Measurements from ENCODE around the gene PTBP3.

PTBP3 gene

DNA sequence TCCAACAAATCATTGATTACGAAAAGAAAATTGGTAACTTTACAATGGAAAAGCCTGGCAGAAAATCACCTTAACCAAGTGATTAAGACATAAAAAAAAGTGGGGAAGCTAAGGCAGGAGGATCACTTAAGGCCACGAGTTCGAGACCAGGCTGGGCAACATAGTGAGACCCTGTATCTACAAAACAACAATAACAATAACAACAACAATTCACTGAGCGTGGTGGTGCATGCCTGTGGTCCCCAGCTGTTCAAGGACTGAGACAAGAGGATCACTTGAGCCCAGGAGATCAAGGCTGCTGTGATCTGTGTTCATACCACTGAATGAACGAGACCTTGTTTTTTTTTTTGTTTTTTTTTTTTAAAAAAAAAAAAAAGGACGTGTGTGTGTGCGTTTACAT lies 21.3 kb downstream of the PTBP3 start:
- FAIRE-seq, result no peak
- TF ChIP-seq POLR2AphosphoS5 (IDR thresholded peaks at IDR 0.05; ENCODE audit: low read depth, low read length) (no peak), TAF1 (IDR thresholded peaks at IDR 0.05; ENCODE audit: low read depth, low read length) (no peak), POLR2A (IDR thresholded peaks at IDR 0.05; ENCODE audit: low read depth, low read length) (no peak), PAX5 (IDR thresholded peaks at IDR 0.05; ENCODE audit: insufficient read depth, low read length, severe bottlenecking) (no peak), POU2F2 (IDR thresholded peaks at IDR 0.05; ENCODE audit: low read depth, low read length) (no peak), SPI1 (IDR thresholded peaks at IDR 0.05; ENCODE audit: low read depth, low read length) (no peak)
- DNase-seq (ENCODE audit: insufficient read length, low spot score), result no peak

DNA sequence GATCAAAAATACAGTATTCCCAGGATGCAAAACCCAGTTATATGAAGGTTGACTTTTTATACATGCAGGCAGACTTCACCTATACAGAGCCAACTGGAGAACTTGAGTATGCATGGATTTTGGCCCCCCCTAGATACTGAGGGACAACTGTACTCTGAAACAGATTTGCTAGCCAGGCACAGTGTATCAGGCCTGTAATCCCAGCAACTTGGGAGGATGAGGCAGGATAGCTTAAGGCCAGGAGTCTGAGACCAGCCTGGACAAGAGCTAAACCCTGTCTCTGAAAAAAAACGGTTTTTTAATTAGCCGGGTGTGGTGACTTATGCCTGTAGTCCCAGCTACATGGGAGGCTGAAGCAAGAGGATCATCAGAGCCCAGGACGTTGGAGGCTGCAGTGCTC lies 21.9 kb downstream of the PTBP3 start:
- no peak for TF ChIP-seq POU2F2 (IDR thresholded peaks at IDR 0.05; ENCODE audit: low read depth, low read length)
- no peak for TF ChIP-seq TAF1 (IDR thresholded peaks at IDR 0.05; ENCODE audit: low read depth, low read length)
- no peak for TF ChIP-seq POLR2AphosphoS5 (IDR thresholded peaks at IDR 0.05; ENCODE audit: low read depth, low read length)
- no peak for TF ChIP-seq POLR2A (IDR thresholded peaks at IDR 0.05; ENCODE audit: low read depth, low read length)
- TF ChIP-seq SPI1 (IDR thresholded peaks at IDR 0.05; ENCODE audit: low read depth, low read length), result no peak
- no peak for TF ChIP-seq PAX5 (IDR thresholded peaks at IDR 0.05; ENCODE audit: insufficient read depth, low read length, severe bottlenecking)
- DNase-seq (ENCODE audit: insufficient read length, low spot score), result no peak
- FAIRE-seq, result peak; percentile 38

DNA sequence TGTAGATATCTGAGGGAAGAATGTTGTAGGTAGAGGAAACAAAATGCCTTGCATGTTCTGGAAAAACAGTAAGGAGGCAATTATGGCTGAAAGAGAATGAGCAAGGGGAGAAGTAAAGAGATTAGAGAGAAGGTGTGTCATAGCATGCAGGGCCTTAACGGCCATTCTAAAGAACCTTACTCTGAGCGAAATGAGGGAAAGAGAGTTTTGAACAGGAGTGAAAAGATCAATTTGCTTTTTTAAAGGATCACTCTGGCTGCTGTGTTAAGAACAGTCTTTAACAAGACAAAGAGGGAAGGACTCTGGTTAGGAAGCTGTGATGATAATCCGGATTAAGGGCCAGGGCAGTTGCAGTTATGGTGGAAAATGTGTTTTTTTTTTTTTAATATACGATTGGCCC lies 22.6 kb downstream of the PTBP3 start:
- TF ChIP-seq SPI1 (IDR thresholded peaks at IDR 0.05; ENCODE audit: low read depth, low read length), result no peak
- TF ChIP-seq TAF1 (IDR thresholded peaks at IDR 0.05; ENCODE audit: low read depth, low read length), result no peak
- no peak for TF ChIP-seq POU2F2 (IDR thresholded peaks at IDR 0.05; ENCODE audit: low read depth, low read length)
- no peak for TF ChIP-seq POLR2A (IDR thresholded peaks at IDR 0.05; ENCODE audit: low read depth, low read length)
- no peak for TF ChIP-seq POLR2AphosphoS5 (IDR thresholded peaks at IDR 0.05; ENCODE audit: low read depth, low read length)
- TF ChIP-seq PAX5 (IDR thresholded peaks at IDR 0.05; ENCODE audit: insufficient read depth, low read length, severe bottlenecking), result no peak
- no peak for DNase-seq (ENCODE audit: insufficient read length, low spot score)
- FAIRE-seq, result no peak

DNA sequence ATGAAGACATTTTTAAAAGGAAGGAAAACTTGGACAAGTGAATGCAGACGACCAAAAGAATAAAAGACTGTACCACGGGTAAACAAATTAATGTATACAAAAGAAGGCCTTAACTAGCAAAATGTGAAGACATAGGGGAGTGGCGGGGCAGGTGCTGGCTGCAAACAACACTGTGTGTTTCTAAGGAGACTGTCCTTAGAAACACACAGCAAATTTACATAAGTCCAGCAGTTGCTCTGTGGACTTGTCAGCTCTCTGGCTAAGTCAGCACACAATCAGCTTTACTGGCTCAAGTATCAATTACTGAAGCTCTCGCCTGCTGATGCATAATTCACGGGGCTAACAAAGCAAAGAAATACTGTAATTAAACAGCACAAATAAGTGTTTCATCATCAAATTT lies 24.8 kb downstream of the PTBP3 start:
- DNase-seq (ENCODE audit: insufficient read length, low spot score) (no peak), FAIRE-seq (no peak)
- TF ChIP-seq POLR2A (IDR thresholded peaks at IDR 0.05; ENCODE audit: low read depth, low read length), result no peak
- TF ChIP-seq TAF1 (IDR thresholded peaks at IDR 0.05; ENCODE audit: low read depth, low read length), result no peak
- TF ChIP-seq PAX5 (IDR thresholded peaks at IDR 0.05; ENCODE audit: insufficient read depth, low read length, severe bottlenecking), result no peak
- no peak for TF ChIP-seq POU2F2 (IDR thresholded peaks at IDR 0.05; ENCODE audit: low read depth, low read length)
- no peak for TF ChIP-seq SPI1 (IDR thresholded peaks at IDR 0.05; ENCODE audit: low read depth, low read length)
- no peak for TF ChIP-seq POLR2AphosphoS5 (IDR thresholded peaks at IDR 0.05; ENCODE audit: low read depth, low read length)

DNA sequence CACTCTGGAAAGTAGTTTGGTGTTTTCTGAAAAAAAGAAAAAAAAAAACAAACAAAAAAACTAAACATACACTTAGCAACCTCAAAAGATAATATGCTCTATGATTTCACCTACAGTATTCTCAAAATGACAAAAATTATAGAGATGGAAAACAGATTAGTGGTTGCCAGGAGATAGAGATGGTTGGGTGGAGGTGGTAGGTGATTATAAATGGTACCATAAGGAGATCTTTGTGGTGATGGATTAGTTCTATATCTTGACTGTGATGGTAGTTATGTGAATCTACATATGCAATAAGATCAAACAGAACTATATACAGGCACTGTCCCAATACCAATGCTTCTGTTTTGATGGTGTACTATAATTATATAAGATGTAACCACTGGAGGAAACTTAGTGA lies 32.0 kb downstream of the PTBP3 start:
- no peak for FAIRE-seq
- DNase-seq (ENCODE audit: insufficient read length, low spot score), result no peak
- no peak for TF ChIP-seq POLR2A (IDR thresholded peaks at IDR 0.05; ENCODE audit: low read depth, low read length)
- no peak for TF ChIP-seq SPI1 (IDR thresholded peaks at IDR 0.05; ENCODE audit: low read depth, low read length)
- TF ChIP-seq POLR2AphosphoS5 (IDR thresholded peaks at IDR 0.05; ENCODE audit: low read depth, low read length), result no peak
- TF ChIP-seq PAX5 (IDR thresholded peaks at IDR 0.05; ENCODE audit: insufficient read depth, low read length, severe bottlenecking), result no peak
- no peak for TF ChIP-seq TAF1 (IDR thresholded peaks at IDR 0.05; ENCODE audit: low read depth, low read length)
- no peak for TF ChIP-seq POU2F2 (IDR thresholded peaks at IDR 0.05; ENCODE audit: low read depth, low read length)

DNA sequence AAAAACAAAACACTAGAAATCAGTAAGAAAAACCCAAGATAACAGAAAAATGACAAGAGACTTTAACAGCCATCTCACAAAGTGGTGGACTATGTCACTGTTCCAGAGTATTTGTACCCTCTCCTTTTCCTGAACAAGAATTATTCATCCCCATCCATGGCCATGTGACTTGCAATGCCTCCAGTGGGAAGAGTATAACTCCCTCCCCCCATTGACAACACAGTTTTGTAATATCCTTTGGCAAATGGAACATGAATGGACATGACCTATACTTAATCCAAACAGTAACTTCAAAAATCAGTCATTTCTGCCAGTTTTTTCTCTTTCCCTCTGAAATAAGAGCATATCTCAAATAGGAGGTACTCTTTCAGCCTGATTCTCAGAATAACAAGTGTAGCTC lies 33.9 kb downstream of the PTBP3 start:
- DNase-seq (ENCODE audit: insufficient read length, low spot score), result no peak
- no peak for FAIRE-seq
- no peak for TF ChIP-seq SPI1 (IDR thresholded peaks at IDR 0.05; ENCODE audit: low read depth, low read length)

DNA sequence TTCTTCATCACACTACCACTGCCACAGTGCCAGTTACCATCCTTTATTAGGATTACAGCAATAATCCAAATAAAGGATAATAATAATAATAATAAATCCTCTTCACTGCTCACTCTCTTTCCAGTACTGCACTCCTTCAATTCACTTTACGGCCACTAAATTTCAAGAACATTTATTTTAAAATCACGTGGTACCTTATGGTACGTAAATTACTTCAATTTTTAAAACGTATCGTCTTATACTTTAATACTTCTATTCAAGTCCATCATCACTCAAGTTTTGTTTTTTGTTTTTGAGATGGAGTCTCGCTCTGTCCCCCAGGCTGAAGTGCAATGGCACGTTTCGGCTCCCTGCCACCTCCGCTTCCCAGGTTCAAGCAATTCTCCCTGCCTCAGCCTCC lies 36.5 kb downstream of the PTBP3 start:
- DNase-seq (ENCODE audit: insufficient read length, low spot score), result no peak
- FAIRE-seq, result no peak
- no peak for TF ChIP-seq TAF1 (IDR thresholded peaks at IDR 0.05; ENCODE audit: low read depth, low read length)
- TF ChIP-seq POLR2A (IDR thresholded peaks at IDR 0.05; ENCODE audit: low read depth, low read length), result no peak
- no peak for TF ChIP-seq POLR2AphosphoS5 (IDR thresholded peaks at IDR 0.05; ENCODE audit: low read depth, low read length)
- no peak for TF ChIP-seq PAX5 (IDR thresholded peaks at IDR 0.05; ENCODE audit: insufficient read depth, low read length, severe bottlenecking)
- no peak for TF ChIP-seq SPI1 (IDR thresholded peaks at IDR 0.05; ENCODE audit: low read depth, low read length)
- TF ChIP-seq POU2F2 (IDR thresholded peaks at IDR 0.05; ENCODE audit: low read depth, low read length), result no peak

DNA sequence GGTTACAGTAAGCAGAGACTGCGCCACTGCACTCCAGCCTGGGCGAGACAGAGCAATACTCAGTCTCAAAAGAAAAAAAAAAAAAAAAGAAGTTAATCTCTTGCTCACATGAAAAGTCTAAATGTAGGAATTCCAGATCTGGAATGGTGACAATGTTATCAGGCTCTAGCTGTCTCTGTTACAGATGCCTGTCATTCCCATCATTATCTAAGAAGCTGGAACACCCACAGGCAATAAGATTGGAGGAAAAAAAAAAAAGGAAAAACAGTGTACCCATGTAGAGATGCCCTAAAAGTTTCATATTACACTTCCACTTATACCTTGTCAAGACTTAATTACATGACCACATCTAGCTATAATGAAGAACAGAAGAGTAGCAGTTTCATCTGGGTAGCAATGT lies 38.2 kb downstream of the PTBP3 start:
- FAIRE-seq (no peak), DNase-seq (ENCODE audit: insufficient read length, low spot score) (no peak)
- TF ChIP-seq PAX5 (IDR thresholded peaks at IDR 0.05; ENCODE audit: insufficient read depth, low read length, severe bottlenecking) (no peak), SPI1 (IDR thresholded peaks at IDR 0.05; ENCODE audit: low read depth, low read length) (no peak), POLR2AphosphoS5 (IDR thresholded peaks at IDR 0.05; ENCODE audit: low read depth, low read length) (no peak), POLR2A (IDR thresholded peaks at IDR 0.05; ENCODE audit: low read depth, low read length) (no peak)

DNA sequence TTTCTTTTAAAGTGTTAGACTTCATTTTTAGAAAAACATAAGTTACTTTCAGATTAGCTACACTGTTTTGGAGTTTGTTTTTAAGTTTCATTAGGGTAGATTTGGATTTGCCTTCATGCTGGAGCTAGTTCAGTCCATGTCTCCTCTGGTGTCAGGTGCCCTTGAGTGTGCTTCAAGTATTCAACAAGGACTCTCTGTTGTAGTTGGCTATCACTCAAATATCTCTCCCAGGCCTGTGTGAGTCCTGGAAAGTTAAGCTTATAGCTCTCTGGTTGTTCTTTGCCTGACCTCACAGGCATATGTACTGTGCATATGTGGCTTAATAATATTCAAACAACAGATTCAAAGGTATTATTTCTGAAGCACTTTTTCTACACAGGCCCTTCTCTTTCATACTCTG lies 45.4 kb downstream of the PTBP3 start:
- no peak for TF ChIP-seq TAF1 (IDR thresholded peaks at IDR 0.05; ENCODE audit: low read depth, low read length)
- TF ChIP-seq PAX5 (IDR thresholded peaks at IDR 0.05; ENCODE audit: insufficient read depth, low read length, severe bottlenecking), result no peak
- no peak for TF ChIP-seq POLR2A (IDR thresholded peaks at IDR 0.05; ENCODE audit: low read depth, low read length)
- no peak for TF ChIP-seq POU2F2 (IDR thresholded peaks at IDR 0.05; ENCODE audit: low read depth, low read length)
- TF ChIP-seq SPI1 (IDR thresholded peaks at IDR 0.05; ENCODE audit: low read depth, low read length), result no peak
- no peak for TF ChIP-seq POLR2AphosphoS5 (IDR thresholded peaks at IDR 0.05; ENCODE audit: low read depth, low read length)
- FAIRE-seq, result peak; percentile 57
- DNase-seq (ENCODE audit: insufficient read length, low spot score), result no peak

DNA sequence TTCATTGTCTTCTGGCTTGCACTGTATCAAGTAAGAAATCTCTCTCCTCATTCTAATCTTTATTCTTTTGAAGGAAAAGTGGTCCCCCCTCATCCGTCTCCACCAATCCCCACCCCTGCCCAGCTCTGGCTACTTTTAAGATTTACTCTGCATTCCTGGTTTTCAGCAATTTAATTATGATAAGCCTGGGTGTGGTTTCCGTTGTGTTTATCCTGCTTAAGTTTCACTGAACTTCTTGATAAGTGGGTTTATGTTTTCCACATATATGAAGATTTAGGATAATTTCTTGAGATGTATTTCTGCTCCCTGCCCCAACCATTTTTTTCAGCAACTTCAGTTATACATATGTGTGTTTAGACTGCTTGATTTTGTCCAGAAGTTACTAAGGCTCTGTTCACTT lies 46.5 kb downstream of the PTBP3 start:
- TF ChIP-seq POLR2AphosphoS5 (IDR thresholded peaks at IDR 0.05; ENCODE audit: low read depth, low read length), result no peak
- no peak for TF ChIP-seq PAX5 (IDR thresholded peaks at IDR 0.05; ENCODE audit: insufficient read depth, low read length, severe bottlenecking)
- TF ChIP-seq POLR2A (IDR thresholded peaks at IDR 0.05; ENCODE audit: low read depth, low read length), result no peak
- TF ChIP-seq SPI1 (IDR thresholded peaks at IDR 0.05; ENCODE audit: low read depth, low read length), result no peak
- no peak for TF ChIP-seq TAF1 (IDR thresholded peaks at IDR 0.05; ENCODE audit: low read depth, low read length)
- TF ChIP-seq POU2F2 (IDR thresholded peaks at IDR 0.05; ENCODE audit: low read depth, low read length), result no peak
- no peak for FAIRE-seq
- DNase-seq (ENCODE audit: insufficient read length, low spot score), result no peak

Data from GM12891 (cell line).